GM10248 (cell line): ENCODE measurements around the gene PGLYRP4.
"Not testable (repeated sequence)": the region's sequence is repeated elsewhere in the genome, so short reads cannot be mapped to it uniquely, and the experiment has no call there.

Experiments
- CTCF ChIA-PET: fragments of 300-600 bp; sonication (Branson Sonifier 250); formaldehyde crosslinking; extraction: SDS; loops from one replicate; lab custom pipeline; 2021; ENCODE audit warnings: antibody characterized with exemption; lab: Yijun Ruan, JAX
- POLR2A ChIA-PET: fragments of 350-650 bp; sonication (Branson Sonifier 250); formaldehyde crosslinking; extraction: SDS; loops from one replicate; lab custom pipeline; 2020; ENCODE audit warnings: antibody characterized with exemption; lab: Yijun Ruan, JAX
- DNase-seq: peaks from one replicate; pipeline ENCODE4 v3.0.0; 2012; ENCODE audit errors: extremely low spot score
- CTCF ChIP-seq: IDR thresholded peaks from 2 replicates; pipeline ENCODE4 v1.5.1; 2012; ENCODE audit warnings: mild to moderate bottlenecking, low read depth; ENCODE audit errors: extremely low read depth, missing control alignments, control extremely low read depth

The PGLYRP4 gene

DNA sequence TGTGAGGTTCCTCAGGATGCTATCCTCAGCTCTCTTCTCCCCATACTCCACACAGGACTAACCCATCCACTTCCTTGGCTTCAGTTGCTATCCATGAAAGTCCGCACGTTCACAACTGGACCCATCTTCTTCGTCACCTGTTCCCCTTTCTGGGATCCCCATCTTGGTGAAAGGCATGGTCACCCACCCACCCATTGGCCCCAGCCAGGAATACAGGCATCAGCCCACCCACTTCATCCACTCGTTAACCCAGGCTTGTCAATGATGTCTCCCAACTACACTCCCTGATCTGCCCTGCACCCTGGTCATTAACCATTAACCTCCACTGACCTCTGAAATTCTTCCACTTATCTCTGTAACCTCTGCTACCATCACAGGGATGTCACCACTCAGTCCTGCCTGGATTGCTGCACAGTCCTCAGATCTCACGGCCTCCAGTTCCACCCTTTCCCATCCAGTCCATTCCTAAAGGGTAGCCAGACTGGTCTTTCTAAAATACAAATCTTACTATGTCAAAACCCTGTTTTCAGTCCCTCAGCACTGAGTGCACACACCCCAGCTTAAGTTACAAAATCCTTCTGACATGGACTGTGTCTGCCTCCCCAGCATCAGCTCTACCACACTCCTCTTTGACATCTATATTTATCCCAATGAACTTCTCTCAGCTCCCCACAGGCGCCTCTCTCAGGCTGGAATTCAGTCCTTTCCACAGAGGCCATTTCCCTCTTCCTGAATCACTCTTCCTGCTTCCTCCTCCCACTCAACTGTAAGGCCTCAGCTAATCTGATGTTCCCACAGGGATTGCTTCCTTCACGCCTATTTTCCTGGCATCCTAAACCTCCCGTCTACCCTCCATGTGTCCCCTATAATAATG lies 10.4 kb downstream of the PGLYRP4 start:
- TF ChIP-seq CTCF = no peak
- ChIA-PET POLR2A (no interaction called here), CTCF (interaction anchor here (0.7 to 5.8 kb wide), 6 partner anchors 16 to 172 kb away, joined by 3 to 37 read pairs (median 6); partner anchors contain the start of gene PGLYRP3)
- DNase-seq = no peak

DNA sequence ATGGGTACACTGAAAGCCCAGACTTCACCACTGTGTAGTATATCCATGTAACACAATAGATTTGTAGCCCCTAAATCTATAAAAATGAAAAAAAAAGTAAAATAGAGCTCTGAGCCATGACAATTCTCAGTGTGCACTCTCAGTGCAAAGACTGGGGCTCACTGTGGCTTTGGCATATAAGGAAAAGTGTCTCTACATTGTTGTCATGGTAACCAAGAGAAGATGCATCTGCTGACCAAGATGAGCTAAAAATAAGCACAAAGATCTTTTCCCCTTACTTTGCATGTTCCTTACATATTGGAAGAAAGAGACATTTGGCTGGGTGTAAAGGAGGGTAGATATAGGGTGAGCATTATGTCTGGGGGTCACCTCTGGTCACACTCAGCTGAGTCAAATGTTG lies 12.0 kb downstream of the PGLYRP4 start:
- CTCF ChIA-PET = interaction anchor here (0.8 to 5.8 kb wide), 6 partner anchors 8 to 174 kb away, joined by 3 to 37 read pairs (median 6); partner anchors contain the start of gene PGLYRP3
- no peak for TF ChIP-seq CTCF
- POLR2A ChIA-PET = no interaction called here
- no peak for DNase-seq

DNA sequence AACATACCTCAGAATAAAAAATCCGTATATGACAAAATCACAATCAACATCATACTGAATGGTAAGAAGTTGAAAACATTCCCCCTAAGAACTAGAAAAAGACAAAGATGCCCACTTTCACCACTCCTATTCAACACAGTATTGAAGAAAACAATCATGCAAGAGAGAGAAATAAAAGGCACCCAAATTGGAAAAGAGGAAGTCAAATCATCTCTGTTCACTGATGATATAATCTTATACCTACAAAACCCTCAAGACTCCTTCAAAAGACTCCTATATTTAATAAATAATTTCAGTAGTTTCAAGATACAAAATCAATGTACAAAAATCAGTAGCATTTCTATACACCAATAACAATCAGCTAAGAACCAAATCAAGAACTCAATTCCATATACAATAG lies 14.7 kb downstream of the PGLYRP4 start:
- no peak for TF ChIP-seq CTCF
- DNase-seq = no peak
- CTCF ChIA-PET = interaction anchor here (1.6 to 5.8 kb wide), 2 partner anchors 15 to 20 kb away, joined by 5 to 37 read pairs; partner anchors contain the start of gene PGLYRP4
- POLR2A ChIA-PET = no interaction called here

GRCh38 chr1:153324912-153325311 lies 23.7 kb downstream of the PGLYRP4 start:
- no peak for DNase-seq
- no peak for TF ChIP-seq CTCF
- ChIA-PET CTCF (interaction anchor here (0.8 to 1.0 kb wide), 2 partner anchors 13 to 30 kb away, joined by 3 read pairs; no protein-coding TSS in a partner anchor), POLR2A (no interaction called here)

- CTCF ChIA-PET = no interaction called here
- no peak for TF ChIP-seq CTCF
- POLR2A ChIA-PET = no interaction called here
- DNase-seq = no peak
These were observed 26.1 kb downstream of the PGLYRP4 start for GRCh38 chr1:153322568-153322967.

GRCh38 chr1:153318145-153318544 lies 30.5 kb downstream of the PGLYRP4 start:
- DNase-seq, CTCF ChIA-PET, POLR2A ChIA-PET: not testable (repeated sequence)

DNA sequence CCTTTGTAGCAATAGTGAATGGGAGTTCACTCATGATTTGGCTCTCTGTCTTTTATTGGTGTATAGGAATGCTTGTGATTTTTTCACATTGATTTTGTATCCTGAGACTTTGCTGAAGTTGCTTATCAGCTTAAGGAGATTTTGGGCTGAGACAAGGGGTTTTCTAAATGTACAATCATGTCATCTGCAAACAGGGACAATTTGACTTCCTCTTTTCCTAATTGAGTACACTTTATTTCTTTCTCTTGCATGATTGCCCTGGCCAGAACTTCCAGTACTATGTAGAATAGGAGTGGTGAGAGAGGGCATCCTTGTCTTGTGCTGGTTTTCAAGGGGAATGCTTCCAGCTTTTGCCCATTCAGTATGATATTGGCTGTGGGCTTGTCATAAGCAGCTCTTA lies 32.6 kb downstream of the PGLYRP4 start:
- POLR2A ChIA-PET, CTCF ChIA-PET, DNase-seq: not testable (repeated sequence)

GRCh38 chr1:153314388-153314787 lies 34.3 kb downstream of the PGLYRP4 start:
- CTCF ChIA-PET = interaction anchor here (1.1 to 3.1 kb wide), 4 partner anchors 22 to 181 kb away, joined by 4 to 17 read pairs (median 10); no protein-coding TSS in a partner anchor
- POLR2A ChIA-PET, DNase-seq: not testable (repeated sequence)
